ENCODE results near the gene PLEKHM3.

Gene PLEKHM3

DNA sequence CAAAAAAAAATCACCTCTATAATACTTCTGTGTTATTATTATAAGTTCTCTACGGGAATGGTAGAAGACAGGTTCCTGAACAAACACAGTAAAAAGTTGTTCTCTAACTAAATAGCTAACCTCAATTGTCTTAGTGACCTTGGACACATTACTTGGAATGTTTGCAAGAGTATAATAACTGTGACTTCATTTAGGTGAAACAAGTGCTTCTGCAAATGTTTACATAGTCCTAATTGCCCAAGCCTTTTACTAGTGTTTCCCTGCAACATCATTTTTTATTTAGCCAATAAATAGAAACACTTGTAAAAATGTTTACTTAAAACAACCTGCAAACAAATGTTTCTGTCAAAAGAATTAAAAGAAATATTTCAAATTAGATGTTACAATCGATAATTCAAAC lies 9.9 kb downstream of the PLEKHM3 start (continued):
- peak; percentile 41; the same call in 1 of the 2 replicates for TF ChIP-seq ZNF843 (tag by site-specific recombination; IDR thresholded peaks at IDR 0.05)
- TF ChIP-seq ZSCAN4 (tag by site-specific recombination; IDR thresholded peaks at IDR 0.05) = no peak
- TF ChIP-seq OSR2 (tag by site-specific recombination; IDR thresholded peaks at IDR 0.05) = peak; percentile 84
- peak; percentile 50; the same call in 1 of the 2 replicates for TF ChIP-seq SCRT1 (tag by site-specific recombination; IDR thresholded peaks at IDR 0.05; ENCODE audit: borderline replicate concordance)
- TF ChIP-seq ZNF274 (IDR thresholded peaks at IDR 0.05; ENCODE audit: low read length) = no peak
- TF ChIP-seq ZNF274 (tag by site-specific recombination; IDR thresholded peaks at IDR 0.05; ENCODE audit: borderline replicate concordance) = no peak
- TF ChIP-seq IKZF3 (tag by site-specific recombination; IDR thresholded peaks at IDR 0.05) = peak; percentile 81
- 0 out of 2 replicates have a peak, but pooled peaks have one; percentile 39 for TF ChIP-seq ZNF596 (tag by site-specific recombination; IDR thresholded peaks at IDR 0.05)
- TF ChIP-seq, protein P1, sequence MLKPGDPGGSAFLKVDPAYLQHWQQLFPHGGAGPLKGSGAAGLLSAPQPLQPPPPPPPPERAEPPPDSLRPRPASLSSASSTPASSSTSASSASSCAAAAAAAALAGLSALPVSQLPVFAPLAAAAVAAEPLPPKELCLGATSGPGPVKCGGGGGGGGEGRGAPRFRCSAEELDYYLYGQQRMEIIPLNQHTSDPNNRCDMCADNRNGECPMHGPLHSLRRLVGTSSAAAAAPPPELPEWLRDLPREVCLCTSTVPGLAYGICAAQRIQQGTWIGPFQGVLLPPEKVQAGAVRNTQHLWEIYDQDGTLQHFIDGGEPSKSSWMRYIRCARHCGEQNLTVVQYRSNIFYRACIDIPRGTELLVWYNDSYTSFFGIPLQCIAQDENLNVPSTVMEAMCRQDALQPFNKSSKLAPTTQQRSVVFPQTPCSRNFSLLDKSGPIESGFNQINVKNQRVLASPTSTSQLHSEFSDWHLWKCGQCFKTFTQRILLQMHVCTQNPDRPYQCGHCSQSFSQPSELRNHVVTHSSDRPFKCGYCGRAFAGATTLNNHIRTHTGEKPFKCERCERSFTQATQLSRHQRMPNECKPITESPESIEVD (tag by site-specific recombination; IDR thresholded peaks at IDR 0.05) = peak; percentile 92
- TF ChIP-seq ZNF148 (tag by site-specific recombination; IDR thresholded peaks at IDR 0.05; ENCODE audit: borderline replicate concordance) = no peak
- 0 out of 2 replicates have a peak, but pooled peaks have one; percentile 15 for TF ChIP-seq ZBTB8A (tag by site-specific recombination; IDR thresholded peaks at IDR 0.05)
- peak; percentile 75 for TF ChIP-seq ZNF366 (tag by site-specific recombination; conservative IDR thresholded peaks at IDR 0.05)
- TF ChIP-seq, protein P2, sequence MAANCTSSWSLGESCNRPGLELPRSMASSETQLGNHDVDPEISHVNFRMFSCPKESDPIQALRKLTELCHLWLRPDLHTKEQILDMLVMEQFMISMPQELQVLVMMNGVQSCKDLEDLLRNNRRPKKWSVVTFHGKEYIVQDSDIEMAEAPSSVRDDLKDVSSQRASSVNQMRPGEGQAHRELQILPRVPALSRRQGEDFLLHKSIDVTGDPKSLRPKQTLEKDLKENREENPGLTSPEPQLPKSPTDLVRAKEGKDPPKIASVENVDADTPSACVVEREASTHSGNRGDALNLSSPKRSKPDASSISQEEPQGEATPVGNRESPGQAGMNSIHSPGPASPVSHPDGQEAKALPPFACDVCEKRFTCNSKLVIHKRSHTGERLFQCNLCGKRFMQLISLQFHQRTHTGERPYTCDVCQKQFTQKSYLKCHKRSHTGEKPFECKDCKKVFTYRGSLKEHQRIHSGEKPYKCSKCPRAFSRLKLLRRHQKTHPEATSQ (tag by site-specific recombination; IDR thresholded peaks at IDR 0.05) = no peak
- TF ChIP-seq, protein P3, sequence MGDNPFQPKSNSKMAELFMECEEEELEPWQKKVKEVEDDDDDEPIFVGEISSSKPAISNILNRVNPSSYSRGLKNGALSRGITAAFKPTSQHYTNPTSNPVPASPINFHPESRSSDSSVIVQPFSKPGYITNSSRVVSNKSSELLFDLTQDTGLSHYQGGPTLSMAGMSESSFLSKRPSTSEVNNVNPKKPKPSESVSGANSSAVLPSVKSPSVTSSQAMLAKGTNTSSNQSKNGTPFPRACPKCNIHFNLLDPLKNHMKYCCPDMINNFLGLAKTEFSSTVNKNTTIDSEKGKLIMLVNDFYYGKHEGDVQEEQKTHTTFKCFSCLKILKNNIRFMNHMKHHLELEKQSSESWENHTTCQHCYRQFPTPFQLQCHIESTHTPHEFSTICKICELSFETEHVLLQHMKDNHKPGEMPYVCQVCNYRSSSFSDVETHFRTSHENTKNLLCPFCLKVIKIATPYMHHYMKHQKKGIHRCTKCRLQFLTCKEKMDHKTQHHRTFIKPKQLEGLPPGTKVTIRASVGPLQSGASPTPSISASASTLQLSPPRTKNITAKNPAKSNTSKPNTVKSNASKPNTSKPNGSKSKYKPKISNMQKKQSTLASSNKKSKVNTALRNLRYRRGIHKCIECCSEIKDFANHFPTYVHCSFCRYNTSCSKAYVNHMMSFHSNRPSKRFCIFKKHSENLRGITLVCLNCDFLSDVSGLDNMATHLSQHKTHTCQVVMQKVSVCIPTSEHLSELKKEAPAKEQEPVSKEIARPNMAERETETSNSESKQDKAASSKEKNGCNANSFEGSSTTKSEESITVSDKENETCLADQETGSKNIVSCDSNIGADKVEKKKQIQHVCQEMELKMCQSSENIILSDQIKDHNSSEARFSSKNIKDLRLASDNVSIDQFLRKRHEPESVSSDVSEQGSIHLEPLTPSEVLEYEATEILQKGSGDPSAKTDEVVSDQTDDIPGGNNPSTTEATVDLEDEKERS (tag by site-specific recombination; IDR thresholded peaks at IDR 0.05) = no peak
- peak; percentile 48 for TF ChIP-seq ZNF629 (tag by site-specific recombination; IDR thresholded peaks at IDR 0.05)
- peak; percentile 60; the same call in 1 of the 2 replicates for TF ChIP-seq PRDM4 (tag by site-specific recombination; IDR thresholded peaks at IDR 0.05)
- no peak for TF ChIP-seq ZNF140 (tag by site-specific recombination; IDR thresholded peaks at IDR 0.05)
- no peak for TF ChIP-seq ZNF311 (tag by site-specific recombination; IDR thresholded peaks at IDR 0.05; ENCODE audit: borderline replicate concordance)
- TF ChIP-seq, protein P4, sequence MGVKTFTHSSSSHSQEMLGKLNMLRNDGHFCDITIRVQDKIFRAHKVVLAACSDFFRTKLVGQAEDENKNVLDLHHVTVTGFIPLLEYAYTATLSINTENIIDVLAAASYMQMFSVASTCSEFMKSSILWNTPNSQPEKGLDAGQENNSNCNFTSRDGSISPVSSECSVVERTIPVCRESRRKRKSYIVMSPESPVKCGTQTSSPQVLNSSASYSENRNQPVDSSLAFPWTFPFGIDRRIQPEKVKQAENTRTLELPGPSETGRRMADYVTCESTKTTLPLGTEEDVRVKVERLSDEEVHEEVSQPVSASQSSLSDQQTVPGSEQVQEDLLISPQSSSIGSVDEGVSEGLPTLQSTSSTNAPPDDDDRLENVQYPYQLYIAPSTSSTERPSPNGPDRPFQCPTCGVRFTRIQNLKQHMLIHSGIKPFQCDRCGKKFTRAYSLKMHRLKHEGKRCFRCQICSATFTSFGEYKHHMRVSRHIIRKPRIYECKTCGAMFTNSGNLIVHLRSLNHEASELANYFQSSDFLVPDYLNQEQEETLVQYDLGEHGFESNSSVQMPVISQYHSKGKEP (tag by site-specific recombination; IDR thresholded peaks at IDR 0.05) = peak; percentile 40; the same call in 1 of the 2 replicates
- TF ChIP-seq SP7 (tag by site-specific recombination; IDR thresholded peaks at IDR 0.05) = 0 out of 2 replicates have a peak, but pooled peaks have one; percentile 22
- TF ChIP-seq, protein P5, sequence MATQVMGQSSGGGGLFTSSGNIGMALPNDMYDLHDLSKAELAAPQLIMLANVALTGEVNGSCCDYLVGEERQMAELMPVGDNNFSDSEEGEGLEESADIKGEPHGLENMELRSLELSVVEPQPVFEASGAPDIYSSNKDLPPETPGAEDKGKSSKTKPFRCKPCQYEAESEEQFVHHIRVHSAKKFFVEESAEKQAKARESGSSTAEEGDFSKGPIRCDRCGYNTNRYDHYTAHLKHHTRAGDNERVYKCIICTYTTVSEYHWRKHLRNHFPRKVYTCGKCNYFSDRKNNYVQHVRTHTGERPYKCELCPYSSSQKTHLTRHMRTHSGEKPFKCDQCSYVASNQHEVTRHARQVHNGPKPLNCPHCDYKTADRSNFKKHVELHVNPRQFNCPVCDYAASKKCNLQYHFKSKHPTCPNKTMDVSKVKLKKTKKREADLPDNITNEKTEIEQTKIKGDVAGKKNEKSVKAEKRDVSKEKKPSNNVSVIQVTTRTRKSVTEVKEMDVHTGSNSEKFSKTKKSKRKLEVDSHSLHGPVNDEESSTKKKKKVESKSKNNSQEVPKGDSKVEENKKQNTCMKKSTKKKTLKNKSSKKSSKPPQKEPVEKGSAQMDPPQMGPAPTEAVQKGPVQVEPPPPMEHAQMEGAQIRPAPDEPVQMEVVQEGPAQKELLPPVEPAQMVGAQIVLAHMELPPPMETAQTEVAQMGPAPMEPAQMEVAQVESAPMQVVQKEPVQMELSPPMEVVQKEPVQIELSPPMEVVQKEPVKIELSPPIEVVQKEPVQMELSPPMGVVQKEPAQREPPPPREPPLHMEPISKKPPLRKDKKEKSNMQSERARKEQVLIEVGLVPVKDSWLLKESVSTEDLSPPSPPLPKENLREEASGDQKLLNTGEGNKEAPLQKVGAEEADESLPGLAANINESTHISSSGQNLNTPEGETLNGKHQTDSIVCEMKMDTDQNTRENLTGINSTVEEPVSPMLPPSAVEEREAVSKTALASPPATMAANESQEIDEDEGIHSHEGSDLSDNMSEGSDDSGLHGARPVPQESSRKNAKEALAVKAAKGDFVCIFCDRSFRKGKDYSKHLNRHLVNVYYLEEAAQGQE (tag by site-specific recombination; IDR thresholded peaks at IDR 0.05) = no peak
